Hematopoietic multipotent progenitor cell (in vitro differentiated cells): Measurements from ENCODE around the gene CCL3. TPM values are rescaled to one million over a fixed set of nuclear protein-coding genes. Genes with fewer than 3 reads are reported as not detected.
"Not testable (repeated sequence)": the region's sequence is repeated elsewhere in the genome, so short reads cannot be mapped to it uniquely, and the experiment has no call there.

ENCODE experiments used
- DNase-seq, 3 donors: peaks; one replicate each; pipeline ENCODE4 v3.0.0-alpha.2; 2011 to 2015; ENCODE audit warnings: low read depth in 2 of 3, low spot score in 2 of 3
- total RNA-seq: library from RNA; depleted of rRNA; stranded (reverse); fragments of >200 nt; gene quantifications from one replicate; pipeline ENCODE4 v1.2.3, GENCODE V29; 2012

CCL3 gene
- total RNA-seq, 1 donor = 1.6 TPM

DNA sequence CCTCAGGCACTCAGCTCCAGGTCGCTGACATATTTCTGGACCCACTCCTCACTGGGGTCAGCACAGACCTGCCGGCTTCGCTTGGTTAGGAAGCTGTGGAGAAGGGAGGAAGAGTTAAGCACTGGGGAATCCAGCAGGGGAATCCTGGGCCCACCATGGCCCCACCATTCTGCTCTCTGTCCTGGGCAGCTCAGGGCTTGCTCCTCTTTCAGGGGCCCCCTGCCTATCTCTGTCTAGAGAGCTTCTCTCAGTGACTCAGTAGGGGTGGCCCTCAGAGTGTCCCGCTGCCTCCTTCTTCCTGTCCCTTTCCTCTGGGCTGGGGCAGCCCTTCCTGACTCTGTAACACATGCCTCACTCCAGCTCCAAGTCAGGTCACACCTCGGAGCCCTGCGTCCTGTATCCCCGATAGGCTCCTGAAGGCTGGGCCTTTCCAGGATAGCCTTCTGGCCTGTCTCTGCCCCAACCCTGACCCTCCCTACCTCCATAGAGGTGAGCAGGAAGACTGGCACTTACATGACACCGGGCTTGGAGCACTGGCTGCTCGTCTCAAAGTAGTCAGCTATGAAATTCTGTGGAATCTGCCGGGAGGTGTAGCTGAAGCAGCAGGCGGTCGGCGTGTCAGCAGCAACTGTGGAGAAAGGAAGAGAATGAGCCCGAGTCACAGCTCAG is 1.1 kb downstream of the CCL3 start:
- DNase-seq = no peak

DNA sequence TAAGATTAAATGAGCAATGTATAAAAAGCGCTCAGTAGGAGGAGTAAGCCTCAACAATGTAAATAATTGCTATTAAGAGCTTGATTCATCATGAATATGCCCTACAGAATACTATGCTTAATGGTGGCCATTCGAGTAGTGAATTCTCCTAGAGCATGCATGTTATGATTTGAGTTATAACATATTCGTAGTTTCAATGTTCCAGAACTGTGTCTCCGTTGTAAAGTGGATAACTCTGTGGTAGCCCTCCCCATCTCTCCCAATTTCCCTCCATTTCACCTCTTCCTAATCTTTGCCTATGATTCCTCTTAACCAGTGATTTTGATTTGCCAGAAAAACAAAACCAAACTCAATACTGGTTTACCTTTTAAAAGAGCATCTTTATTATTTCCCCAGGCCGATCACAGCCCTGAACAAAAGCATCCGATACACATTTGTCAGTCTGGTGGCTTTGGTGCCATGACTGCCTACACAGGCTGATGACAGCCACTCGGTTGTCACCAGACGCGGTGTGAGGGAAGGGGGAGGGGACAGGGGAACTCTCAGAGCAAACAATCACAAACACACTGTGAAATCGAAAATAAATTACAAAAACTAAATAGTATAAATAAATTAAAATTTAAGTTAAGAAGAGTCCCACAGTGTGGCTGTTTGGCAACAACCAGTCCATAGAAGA is 1.9 kb downstream of the CCL3 start:
- DNase-seq = not testable (repeated sequence)

DNA sequence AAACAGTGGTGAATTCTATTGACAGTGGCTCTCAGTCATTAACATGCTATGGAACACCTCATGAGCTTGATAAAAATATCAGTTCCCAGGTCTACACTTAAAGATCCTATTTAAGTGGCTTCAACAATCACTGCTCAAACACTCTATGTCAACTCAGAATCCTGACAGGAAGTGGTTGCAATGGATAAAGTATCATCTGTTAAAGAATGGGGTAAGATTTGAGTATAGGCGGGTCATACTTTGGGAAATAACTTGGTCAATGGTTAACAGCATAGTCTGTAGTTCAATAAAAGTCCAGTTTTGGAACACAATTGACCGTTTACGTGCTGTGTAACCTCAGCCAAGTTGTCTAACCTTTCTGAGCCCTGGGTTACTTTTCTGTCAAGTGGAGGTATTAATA is 2.5 kb downstream of the CCL3 start:
- DNase-seq = not testable (repeated sequence)

DNA sequence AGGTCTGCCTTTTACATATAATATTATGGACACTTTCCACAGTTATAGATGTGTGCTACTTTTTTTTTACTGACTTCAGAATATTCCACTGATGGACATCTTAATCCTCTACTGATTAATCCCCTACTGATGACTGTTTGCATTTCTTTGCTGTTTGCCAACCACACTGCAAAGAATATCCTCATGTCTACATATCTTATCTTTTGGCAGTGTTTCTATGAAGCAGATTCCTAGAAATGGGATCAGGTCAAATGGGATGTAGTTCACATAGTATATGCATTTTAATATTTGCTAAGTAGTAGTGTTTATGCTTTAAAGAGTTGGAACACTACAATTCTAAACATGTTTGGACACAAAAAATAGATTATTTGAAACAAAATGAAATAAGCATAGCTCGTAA is 3.2 kb downstream of the CCL3 start:
- DNase-seq = no peak

DNA sequence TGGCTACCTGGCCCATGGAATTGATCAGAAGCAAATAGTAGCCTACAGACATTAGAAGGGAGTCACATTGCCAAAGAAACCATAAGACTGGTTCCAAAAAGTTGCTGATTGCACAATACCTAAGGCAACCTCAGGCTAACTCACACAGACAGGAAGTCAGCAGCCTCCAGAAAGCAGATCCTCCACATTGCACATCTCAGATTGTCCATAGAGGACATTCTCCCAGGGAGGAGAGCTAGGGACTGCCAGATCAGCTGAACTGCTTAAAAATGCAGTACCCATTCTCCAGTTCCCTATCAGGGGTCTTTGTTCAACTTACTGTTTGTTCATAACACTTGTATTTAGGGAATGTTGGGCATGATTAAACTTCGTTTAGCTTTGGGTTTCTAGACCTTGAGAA is 4.2 kb downstream of the CCL3 start:
- peak in 1 of 3 donors; percentile 44 for DNase-seq

DNA sequence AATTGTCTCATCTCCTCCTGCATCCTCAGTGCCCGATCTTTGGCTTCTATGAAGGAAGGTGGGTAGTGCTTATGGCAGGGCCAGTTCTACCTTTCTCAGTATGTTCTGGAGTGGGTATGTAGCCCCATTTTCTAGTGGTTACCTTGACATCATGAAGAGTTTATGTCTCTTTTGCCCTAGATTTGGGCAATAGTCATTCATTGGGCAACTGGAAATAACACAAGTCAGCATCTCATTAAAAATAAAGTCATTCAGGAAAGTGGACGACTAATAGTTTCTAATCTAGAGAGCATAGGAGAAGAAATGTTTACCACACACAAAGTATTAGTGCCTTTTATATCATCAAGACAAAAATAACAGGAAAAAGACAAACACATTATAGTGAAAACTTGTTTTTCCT is 6.3 kb downstream of the CCL3 start:
- not testable (repeated sequence) for DNase-seq

DNA sequence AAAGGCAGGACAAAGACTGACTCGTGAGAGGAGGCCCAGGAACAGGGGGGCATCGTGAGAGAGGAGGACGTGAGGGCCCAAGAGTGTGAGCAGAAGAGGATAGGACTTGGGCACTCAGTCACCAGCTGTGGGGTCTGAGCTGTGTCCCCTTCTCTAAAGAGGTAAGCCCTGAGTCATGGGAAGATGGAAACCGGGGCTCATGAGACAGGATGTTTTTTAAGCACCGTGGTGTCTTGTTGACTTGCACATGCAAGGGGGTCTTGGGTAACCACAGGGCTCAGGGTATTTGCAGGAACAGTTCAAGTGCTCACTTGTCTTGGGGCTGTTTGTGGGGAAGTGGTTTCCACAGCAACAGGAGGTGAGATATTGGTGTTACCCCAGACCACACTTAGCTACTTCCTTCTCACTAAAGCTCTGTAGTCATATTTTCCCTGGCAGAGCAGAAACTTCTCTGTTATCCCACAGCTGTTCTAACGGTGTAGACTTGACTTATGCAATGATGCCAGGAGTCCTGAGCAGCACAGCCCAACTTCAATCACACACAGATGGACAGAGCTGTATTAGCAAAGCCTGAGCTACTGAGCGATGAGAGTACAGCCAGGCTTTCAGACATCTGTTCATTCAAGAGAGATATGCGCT is 7.3 kb downstream of the CCL3 start:
- DNase-seq = peak in 2 of 3 donors; percentile 66 to 88

DNA sequence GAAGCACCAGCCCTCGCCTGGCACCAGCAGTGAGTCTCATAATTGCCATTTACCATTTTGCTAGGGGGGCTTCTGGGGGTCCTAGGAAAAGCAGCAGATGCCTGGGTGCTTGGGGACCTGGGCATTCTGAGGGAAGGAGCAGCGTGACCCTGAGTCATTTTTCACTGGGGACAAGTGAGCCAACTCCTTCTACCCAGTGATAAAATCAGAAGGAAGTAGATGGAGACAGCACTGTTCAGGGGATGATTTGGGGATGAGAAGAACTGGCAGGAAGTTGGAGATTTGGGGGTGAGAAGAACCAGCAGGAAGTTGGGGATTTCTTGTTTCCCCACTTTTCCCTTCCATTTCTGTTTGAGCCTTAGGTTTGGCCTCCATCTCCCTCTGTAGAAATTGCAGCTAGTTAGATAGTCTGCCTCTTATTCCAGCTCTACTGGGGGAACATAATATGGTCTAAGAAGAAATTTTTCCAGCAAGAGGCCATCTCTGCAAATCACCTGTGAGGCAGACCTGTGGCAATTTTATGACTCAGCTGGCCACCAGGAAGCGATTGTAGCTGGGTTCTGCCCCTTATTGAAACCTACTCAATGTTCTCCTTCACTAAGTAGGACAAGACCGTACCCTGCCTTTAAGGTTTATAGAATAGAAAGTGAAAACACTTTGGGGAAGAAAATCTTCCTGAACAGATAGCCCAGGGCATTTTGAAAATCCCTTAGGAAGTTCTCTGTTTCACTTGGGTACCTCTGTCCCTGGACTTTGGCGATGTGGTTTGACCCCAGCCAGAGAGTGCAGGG is 8.1 kb downstream of the CCL3 start:
- not testable (repeated sequence) for DNase-seq

DNA sequence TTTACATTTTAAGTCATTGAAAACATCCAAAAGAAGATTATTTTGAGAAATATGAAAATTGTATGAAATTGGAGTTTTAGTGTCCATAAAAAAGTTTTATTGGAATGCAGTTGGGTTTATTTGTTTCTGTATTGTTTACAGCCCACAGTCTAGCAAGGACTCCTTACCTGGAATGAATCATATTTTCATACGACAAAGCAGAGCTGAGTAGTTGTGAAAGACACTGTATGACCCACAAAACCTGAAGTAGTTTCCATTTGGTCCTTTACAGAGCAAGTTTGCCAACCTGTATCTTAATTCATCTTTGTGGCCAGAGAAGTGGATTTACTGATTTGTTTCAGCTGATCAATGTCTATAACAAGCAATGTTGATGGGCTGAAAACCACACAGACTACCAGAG is 15.6 kb downstream of the CCL3 start:
- no peak for DNase-seq

DNA sequence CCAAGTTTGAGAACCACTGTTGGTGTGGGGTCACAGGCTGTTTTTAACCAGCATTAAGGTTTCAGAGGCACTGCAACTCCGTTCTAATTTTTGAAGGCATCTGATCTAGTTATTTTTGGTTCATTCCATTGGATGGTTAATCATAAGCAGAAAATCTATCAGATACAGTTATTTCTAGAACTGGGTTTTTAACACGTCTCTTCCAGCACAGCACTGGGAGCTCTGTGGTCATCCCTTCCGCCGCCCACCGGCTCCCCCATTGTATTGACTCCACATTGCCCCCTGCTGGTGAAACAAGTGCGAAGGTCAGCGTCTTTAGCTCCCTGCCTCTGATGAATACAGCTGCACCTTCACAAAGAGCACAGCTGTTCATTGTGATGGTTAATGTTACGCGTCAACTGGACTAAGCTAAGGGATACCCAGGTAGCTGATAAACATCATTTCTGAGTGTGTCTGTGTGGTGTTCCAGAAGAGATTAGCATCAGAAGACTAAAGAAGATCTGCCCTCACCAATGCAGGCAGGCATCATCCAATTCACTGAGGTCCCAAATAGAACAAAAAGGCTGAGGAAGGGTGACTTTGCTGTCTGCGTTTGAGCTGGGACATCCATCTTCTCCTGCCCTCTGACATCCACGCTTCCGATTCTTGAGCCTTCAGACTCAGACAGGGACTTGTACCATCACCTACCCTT is 17.4 kb downstream of the CCL3 start:
- DNase-seq = peak; percentile 5 to 79 (median 60)

DNA sequence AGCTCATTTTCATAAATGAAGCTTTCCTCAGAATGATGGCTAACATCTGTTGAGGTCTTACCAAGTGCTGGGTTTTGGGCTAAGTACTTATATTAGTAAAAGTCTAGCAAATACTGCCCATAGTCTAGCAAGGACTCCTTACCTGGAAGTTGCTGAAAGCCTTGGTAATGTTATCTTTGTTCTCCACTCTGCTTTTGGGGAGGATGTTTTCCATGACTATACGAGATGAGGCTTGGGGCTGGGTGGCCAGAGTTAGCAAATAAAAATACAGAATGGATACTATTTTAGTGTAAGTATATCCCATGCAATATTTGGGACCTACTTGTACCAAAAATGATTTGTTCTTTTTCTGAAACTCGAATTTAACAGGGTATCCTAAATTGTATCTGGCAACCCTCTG is 18.2 kb downstream of the CCL3 start:
- no peak for DNase-seq

DNA sequence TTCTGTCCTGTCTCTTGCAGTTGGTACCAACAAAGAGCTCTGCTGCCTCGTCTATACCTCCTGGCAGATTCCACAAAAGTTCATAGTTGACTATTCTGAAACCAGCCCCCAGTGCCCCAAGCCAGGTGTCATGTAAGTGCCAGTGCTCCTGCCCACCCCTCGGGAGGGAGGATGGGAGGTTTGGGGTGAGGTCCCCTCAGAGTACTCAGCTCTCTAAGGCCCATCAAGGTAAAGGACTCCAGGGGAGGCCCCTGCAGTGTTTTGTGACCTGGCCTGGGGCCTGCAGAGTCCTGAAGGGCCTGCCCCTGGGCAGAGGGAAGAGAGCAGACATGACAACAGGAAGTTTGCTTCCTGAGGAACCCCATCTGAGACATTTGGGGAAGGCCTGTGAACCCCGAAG is 19.5 kb downstream of the CCL3 start:
- no peak for DNase-seq

DNA sequence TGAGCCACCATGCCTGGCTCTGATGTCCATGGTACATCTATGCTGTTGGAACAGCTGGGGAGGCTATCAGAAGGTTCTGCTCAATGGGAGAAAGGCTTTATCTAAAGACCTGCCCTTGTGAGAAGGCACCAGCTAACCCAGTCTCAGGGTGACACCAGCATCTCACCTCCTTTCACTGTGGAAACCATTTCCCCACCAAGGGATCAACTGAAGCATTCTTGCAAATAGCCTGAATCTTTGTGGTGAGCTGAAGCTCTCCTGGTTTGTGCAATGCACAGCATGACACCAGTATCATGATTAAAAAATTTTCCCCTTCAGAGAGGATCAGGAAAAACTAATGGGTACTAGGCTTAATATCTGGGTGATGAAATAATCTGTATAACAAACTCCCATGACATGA is 20.8 kb downstream of the CCL3 start:
- DNase-seq = no peak

DNA sequence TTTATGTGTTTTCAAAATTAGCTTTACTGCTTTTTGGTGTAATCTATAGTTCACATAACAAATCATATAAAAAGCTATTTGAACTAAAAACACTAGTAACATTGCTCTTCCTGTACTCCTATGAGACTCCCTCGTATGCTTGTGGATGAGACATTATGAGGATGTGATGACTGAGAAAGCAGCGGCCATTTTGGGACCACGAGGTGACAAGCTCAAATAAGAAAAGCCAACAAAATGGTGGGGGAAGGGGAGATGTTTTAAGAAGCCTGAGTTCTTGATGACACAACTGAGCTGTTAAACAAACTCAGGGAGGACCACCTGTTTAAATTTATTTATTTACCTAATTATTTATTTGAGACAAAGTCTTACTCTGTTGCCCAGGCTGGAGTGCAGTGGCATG is 21.4 kb downstream of the CCL3 start:
- DNase-seq = no peak

DNA sequence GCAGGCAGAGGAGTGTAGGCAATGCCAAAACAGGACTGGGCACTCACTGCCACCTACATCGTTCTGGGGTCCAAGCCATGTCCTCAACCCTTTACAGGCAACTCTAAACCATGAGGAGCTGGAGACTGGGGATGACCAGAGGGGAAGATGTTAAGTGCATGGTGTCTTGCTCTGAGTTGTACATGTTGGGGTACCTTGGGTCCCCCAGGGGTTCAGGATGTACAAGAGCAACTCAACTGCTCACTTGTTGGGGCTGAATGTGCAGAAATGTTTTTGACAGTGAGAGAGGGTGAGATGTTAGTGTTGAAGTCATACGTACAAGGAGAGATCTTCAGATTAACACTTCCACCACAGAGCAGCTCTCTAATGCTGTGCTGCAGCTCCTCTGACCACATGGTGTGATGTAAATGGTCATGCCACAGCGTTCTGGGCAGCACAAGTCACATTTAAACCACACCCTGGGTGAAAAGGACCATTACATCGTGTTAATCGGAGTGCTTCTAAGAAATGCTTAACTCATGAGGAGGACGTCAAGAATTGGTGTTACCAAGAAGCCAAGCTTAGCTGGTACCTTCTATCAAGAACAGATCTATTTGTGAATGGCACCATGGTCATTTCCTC is 23.5 kb downstream of the CCL3 start:
- no peak for DNase-seq

DNA sequence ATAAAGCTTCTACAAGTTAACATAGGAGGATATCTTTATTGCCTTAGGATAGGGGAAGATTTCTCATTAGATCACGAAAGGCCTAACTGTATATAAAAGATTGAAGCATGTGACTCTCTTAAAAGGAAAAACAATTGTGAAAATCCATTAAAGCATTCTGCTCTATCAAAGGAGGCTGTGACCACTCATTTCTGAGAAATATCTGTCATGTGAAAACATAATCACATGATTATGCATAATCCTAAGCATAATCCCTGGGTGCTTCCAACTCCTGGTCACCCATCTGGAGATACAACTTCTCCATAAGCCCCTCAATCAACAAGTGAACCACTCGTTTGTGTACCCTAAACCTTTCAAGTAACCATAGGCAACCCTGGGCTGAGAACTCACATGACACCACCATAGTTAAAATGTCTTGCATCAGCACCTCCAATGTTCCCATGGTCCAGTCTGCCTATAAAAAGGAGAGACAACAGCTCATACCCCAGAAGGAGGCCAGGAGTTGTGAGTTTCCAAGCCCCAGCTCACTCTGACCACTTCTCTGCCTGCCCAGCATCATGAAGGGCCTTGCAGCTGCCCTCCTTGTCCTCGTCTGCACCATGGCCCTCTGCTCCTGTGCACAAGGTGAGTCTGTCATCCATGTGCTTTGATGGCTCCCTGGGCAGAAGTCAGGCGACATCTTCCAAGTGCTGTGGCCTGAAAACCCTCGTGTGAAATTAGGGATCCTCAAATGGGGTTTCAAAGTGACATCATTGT is 26.0 kb downstream of the CCL3 start, which contains the start of gene CCL18:
Gene CCL18 (plus strand): TSS at position 487 of the 756 bp plus-strand sequence. CDS start 71 bp downstream, at position 558.
- DNase-seq = no peak

DNA sequence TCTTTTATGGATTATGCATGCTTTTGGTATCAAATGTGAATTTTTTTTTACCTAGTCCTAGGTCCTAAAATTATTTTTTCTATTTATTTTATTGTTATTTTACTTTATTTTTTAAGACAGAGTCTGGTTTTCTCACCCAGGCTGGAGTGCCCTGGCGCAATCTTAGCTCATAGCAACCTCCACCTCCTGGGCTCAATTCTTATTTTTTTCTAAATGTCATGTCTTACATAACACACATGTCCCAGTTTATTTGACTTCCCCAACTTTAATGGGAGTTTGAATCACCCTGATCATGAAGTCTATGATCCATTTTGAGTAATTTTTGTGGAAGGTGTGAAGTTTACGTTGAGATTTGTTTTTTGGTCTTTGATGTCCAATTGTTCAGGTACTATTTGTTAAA is 29.1 kb downstream of the CCL3 start:
- no peak for DNase-seq

DNA sequence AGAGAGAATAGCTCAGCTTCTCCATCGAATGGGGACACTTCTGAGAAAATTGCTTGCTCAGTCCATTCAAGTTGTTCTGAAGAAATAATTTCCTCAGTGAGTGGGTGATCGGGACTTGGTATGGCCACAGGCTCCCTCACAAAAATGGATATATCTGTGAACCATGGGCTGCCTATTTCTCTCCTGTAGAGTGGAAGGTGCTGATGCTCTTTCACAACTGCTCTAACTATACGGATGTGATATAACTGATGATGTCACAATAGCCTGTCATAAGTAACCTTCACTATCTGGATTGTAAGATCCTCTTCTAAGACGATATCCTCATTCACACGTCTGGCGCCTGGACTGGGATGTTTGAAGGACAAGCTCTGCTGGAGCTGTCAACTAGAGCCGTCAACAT is 30.5 kb downstream of the CCL3 start:
- DNase-seq = no peak

DNA sequence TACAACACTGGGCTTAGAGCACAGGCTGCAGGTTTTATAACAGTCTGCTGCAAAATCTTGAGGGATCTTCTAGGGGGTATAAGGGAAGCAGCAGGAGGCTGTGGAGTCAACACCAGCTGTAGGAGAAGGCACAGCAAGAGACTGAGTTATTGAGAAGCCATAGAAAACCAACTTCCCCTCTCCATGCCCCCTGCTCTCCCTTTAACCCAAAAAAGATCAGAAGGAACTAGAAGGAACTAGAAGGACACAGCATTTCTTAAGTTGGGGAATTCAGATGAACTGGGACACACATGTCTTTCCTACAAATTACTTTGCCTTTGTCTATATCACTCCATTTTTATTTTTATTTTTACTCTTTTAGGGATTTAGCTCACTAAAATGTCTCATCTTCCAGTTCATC is 32.0 kb downstream of the CCL3 start:
- DNase-seq = no peak
